ENCODE results near the gene TIAL1. TPM values are rescaled to one million over a fixed set of nuclear protein-coding genes. Genes with fewer than 3 reads are reported as not detected.
"Not testable (repeated sequence)": the region's sequence is repeated elsewhere in the genome, so short reads cannot be mapped to it uniquely, and the experiment has no call there.

The TIAL1 gene
- total RNA-seq, 1 donor from 2014 or later = 43.0 TPM

DNA sequence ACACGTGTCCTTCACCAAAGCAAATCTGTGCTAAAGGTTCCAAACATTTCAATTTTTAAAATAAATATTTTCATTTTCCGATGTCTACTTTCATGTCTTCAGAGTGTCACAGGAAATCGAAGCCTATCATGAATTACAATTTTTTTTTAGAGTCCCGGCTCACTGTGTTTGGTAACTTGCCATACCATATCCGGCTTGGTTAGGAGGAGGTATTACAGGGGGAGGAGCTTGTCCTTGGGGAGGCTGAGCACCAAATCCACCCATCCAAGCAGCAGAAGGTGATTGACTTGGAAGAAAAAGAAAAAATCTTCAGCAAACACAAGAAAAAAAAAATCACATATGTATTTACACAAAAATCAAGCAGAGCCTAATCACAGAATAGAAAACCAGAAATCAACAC is 21.3 kb downstream of the TIAL1 start:
- TF ChIP-seq, protein P1, sequence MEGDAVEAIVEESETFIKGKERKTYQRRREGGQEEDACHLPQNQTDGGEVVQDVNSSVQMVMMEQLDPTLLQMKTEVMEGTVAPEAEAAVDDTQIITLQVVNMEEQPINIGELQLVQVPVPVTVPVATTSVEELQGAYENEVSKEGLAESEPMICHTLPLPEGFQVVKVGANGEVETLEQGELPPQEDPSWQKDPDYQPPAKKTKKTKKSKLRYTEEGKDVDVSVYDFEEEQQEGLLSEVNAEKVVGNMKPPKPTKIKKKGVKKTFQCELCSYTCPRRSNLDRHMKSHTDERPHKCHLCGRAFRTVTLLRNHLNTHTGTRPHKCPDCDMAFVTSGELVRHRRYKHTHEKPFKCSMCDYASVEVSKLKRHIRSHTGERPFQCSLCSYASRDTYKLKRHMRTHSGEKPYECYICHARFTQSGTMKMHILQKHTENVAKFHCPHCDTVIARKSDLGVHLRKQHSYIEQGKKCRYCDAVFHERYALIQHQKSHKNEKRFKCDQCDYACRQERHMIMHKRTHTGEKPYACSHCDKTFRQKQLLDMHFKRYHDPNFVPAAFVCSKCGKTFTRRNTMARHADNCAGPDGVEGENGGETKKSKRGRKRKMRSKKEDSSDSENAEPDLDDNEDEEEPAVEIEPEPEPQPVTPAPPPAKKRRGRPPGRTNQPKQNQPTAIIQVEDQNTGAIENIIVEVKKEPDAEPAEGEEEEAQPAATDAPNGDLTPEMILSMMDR (IDR thresholded peaks at IDR 0.05; ENCODE audit: insufficient read depth, low read length, poor library complexity, severe bottlenecking) = no peak
- Histone ChIP-seq H3K27me3 (ENCODE audit: control insufficient read depth, insufficient read depth, low read length) (no peaks in the 10 kb centered on the region), H3K36me3 (ENCODE audit: control insufficient read depth, insufficient read depth, low read length) (no peaks in the 10 kb centered on the region), H3K4me3 (ENCODE audit: low read depth, low read length) (no peak overlapping the region)
- DNase-seq (ENCODE audit: low read depth) = no peak

DNA sequence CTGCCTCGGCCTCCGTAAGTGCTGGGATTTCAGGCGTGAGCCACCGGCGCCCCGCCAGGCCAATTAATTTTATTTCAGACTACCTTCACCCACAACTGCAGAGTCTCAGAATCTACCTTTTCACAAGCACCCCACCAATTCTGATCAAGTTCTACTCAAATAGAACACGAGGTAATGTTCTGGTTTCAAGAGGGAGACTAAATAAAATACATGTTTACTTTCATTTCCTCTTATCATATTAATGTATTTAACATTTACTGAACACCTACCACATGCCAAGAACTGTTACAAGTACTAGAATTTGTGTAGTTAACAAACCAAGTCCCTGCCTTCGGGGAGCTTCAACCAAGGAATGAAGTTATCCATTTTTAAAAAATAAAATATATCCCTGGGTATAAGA is 28.8 kb downstream of the TIAL1 start:
- no peak for DNase-seq (ENCODE audit: low read depth)
- Histone ChIP-seq H3K4me3 (ENCODE audit: low read depth, low read length) (no peak overlapping the region), H3K36me3 (ENCODE audit: control insufficient read depth, insufficient read depth, low read length) (no peaks in the 10 kb centered on the region), H3K27me3 (ENCODE audit: control insufficient read depth, insufficient read depth, low read length) (no peaks in the 10 kb centered on the region)
- TF ChIP-seq, protein P1 (IDR thresholded peaks at IDR 0.05; ENCODE audit: insufficient read depth, low read length, poor library complexity, severe bottlenecking) = no peak

DNA sequence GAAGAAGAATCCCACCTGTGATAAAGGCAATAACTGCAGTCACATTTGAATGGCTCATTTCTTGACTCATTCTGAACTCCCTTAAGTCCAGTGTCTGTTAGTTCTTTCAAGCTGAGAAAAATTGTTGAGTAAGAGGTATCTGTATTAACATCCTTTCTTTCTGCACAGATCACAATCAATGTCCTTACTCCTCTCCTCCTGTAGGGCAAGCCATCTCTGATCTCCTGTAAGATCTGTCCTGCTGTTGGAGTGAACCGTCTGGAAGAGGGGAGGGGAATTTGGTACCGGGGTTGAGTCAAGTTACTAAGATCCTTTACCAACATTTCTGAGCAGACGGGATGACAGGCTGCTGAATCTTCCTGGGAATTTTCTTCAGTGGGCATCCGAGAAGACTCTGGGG is 34.7 kb downstream of the TIAL1 start:
- no peaks in the 10 kb centered on the region for H3K36me3 ChIP-seq (ENCODE audit: control insufficient read depth, insufficient read depth, low read length)
- no peaks in the 10 kb centered on the region for H3K27me3 ChIP-seq (ENCODE audit: control insufficient read depth, insufficient read depth, low read length)
- TF ChIP-seq, protein P1 (IDR thresholded peaks at IDR 0.05; ENCODE audit: insufficient read depth, low read length, poor library complexity, severe bottlenecking) = no peak
- H3K4me3 ChIP-seq (ENCODE audit: low read depth, low read length) = no peak overlapping the region
- DNase-seq (ENCODE audit: low read depth) = no peak

DNA sequence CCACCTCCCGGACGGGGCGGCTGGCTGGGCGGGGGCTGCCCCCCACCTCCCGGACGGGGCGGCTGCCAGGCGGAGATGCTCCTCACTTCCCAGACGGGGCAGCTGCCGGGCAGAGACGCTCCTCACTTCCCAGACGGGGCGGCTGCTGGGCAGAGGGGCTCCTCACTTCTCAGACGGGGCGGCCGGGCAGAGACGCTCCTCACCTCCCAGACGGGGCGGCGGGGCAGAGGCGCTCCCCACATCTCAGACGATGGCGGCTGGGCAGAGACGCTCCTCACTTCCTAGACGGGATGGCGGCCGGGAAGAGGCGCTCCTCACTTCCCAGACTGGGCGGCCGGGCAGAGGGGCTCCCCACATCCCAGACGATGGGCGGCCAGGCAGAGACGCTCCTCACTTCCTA is 37.3 kb downstream of the TIAL1 start:
- H3K36me3 ChIP-seq (ENCODE audit: control insufficient read depth, insufficient read depth, low read length); DNase-seq (ENCODE audit: low read depth); H3K27me3 ChIP-seq (ENCODE audit: control insufficient read depth, insufficient read depth, low read length); H3K4me3 ChIP-seq (ENCODE audit: low read depth, low read length): not testable (repeated sequence)

DNA sequence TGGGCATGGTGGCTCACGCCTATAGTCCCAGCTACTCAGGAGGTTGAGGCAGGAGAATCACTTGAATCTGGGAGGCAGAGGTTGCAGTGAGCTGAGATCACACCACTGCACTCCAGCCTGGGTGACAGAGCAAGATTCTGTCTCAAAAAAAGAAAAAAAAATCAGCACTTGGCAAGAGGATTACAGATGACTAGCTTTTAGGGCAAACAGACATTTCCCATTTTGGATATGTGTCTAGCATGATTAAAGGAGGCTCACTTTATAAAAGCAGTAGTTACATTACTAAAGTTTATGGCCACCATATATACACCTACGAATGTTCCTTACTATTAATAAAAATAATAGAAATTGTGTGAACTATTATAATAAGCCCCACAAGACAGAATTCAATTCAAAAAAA is 40.7 kb downstream of the TIAL1 start:
- not testable (repeated sequence) for DNase-seq (ENCODE audit: low read depth); H3K36me3 ChIP-seq (ENCODE audit: control insufficient read depth, insufficient read depth, low read length); H3K4me3 ChIP-seq (ENCODE audit: low read depth, low read length); H3K27me3 ChIP-seq (ENCODE audit: control insufficient read depth, insufficient read depth, low read length)

DNA sequence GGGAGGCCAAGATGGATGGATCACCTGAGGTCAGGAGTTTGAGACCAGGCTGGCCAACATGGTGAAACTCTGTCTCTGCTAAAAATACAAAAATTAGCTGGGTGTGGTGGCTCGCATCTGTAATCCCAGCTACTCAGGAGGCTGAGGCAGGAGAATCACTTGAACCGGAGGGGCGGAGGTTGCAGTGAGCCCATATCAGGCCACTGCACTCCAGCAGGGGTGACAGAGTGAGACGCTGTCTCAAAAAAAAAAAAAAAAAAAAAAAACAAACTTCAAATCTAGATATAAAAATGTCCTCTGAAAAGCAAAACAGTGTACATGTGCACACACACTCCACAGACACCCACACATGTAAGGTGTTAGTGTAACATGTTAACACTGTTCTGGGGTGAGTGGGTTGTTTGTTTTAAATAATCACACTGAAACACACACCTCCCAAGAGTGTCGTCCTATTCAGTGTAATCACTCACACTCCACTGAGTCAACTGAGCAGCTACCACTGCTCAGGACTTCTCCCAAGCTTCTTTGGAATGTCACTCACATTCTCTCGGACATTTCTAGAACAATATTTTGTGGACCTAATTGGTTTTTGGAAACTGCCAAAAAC is 41.5 kb downstream of the TIAL1 start:
- no peak overlapping the region for H3K4me3 ChIP-seq (ENCODE audit: low read depth, low read length)
- no peaks in the 10 kb centered on the region for H3K36me3 ChIP-seq (ENCODE audit: control insufficient read depth, insufficient read depth, low read length)
- H3K27me3 ChIP-seq (ENCODE audit: control insufficient read depth, insufficient read depth, low read length) = no peaks in the 10 kb centered on the region
- TF ChIP-seq, protein P1 (IDR thresholded peaks at IDR 0.05; ENCODE audit: insufficient read depth, low read length, poor library complexity, severe bottlenecking) = no peak
- no peak for DNase-seq (ENCODE audit: low read depth)

DNA sequence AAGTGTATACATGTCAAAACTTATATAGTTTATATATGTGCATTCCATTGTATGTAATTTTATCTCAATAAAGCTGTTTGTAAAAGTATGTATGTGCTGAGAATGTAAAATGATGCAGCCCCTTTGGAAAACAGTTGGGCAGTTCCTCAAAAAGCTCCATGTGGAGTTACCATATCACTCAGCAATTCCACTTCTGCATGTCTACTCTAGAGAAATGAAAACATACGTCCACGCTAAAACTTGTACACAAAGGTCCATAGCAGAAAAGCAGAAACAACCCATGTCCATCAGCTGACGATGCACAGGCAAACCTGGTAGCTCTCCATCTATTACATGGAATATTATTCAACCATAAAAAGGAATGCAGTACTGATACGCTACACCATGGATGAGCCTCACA is 45.9 kb downstream of the TIAL1 start:
- no peak for DNase-seq (ENCODE audit: low read depth)
- Histone ChIP-seq H3K36me3 (ENCODE audit: control insufficient read depth, insufficient read depth, low read length) (no peaks in the 10 kb centered on the region), H3K27me3 (ENCODE audit: control insufficient read depth, insufficient read depth, low read length) (peaks cover 3% of the 10 kb centered on the region), H3K4me3 (ENCODE audit: low read depth, low read length) (no peak overlapping the region)
- TF ChIP-seq, protein P1 (IDR thresholded peaks at IDR 0.05; ENCODE audit: insufficient read depth, low read length, poor library complexity, severe bottlenecking) = no peak
